Measurements from ENCODE around the gene SFRP5. TPM values are rescaled to one million over a fixed set of nuclear protein-coding genes. Genes with fewer than 3 reads are reported as not detected.

The SFRP5 gene
- total and polyA plus RNA-seq, 9 donors: 0.18 to 3.0 (median 0.41) TPM; not detected in 2

DNA sequence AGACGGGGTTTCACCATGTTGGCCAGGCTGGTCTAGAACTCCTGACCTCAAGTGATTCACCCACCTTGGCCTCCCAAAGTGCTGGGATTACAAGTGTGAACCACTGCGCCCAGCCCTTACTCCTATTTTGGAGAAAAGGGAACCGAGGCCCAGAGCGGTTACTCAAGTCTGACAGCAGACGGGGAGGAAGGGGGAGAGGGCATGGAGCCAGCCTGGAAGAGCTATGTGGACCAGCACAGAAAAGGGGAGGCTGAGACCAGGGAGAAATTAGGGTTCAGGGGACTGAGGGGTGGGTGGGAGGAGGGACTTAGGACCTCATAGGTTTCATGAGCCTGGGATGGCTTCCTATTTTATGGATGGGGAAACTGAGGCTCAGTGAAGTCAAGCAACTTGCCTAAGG, 1.5 kb downstream of the SFRP5 start:
- intact Hi-C loops (cut with DNase I): no loop called here
- DNase-seq: no peak
- WGBS, 3 donors: 59 to 65% (median 64%) methylated on average over 5 of the region's 5 CpGs
- Histone ChIP-seq H3K27ac (no peak overlapping the region), H3K27me3 (no peaks in the 10 kb centered on the region), H3K4me3 (no peak overlapping the region), H3K4me1 (ENCODE audit: insufficient read depth) (no peaks in the 10 kb centered on the region), H3K36me3 (no peaks in the 10 kb centered on the region), H3K9me3 (no peaks in the 10 kb centered on the region)
- TF ChIP-seq EP300 (IDR thresholded peaks at IDR 0.05) (no peak), POLR2A (IDR thresholded peaks at IDR 0.05) (no peak)
- TF ChIP-seq, protein P1, sequence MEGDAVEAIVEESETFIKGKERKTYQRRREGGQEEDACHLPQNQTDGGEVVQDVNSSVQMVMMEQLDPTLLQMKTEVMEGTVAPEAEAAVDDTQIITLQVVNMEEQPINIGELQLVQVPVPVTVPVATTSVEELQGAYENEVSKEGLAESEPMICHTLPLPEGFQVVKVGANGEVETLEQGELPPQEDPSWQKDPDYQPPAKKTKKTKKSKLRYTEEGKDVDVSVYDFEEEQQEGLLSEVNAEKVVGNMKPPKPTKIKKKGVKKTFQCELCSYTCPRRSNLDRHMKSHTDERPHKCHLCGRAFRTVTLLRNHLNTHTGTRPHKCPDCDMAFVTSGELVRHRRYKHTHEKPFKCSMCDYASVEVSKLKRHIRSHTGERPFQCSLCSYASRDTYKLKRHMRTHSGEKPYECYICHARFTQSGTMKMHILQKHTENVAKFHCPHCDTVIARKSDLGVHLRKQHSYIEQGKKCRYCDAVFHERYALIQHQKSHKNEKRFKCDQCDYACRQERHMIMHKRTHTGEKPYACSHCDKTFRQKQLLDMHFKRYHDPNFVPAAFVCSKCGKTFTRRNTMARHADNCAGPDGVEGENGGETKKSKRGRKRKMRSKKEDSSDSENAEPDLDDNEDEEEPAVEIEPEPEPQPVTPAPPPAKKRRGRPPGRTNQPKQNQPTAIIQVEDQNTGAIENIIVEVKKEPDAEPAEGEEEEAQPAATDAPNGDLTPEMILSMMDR (IDR thresholded peaks at IDR 0.05): no peak

DNA sequence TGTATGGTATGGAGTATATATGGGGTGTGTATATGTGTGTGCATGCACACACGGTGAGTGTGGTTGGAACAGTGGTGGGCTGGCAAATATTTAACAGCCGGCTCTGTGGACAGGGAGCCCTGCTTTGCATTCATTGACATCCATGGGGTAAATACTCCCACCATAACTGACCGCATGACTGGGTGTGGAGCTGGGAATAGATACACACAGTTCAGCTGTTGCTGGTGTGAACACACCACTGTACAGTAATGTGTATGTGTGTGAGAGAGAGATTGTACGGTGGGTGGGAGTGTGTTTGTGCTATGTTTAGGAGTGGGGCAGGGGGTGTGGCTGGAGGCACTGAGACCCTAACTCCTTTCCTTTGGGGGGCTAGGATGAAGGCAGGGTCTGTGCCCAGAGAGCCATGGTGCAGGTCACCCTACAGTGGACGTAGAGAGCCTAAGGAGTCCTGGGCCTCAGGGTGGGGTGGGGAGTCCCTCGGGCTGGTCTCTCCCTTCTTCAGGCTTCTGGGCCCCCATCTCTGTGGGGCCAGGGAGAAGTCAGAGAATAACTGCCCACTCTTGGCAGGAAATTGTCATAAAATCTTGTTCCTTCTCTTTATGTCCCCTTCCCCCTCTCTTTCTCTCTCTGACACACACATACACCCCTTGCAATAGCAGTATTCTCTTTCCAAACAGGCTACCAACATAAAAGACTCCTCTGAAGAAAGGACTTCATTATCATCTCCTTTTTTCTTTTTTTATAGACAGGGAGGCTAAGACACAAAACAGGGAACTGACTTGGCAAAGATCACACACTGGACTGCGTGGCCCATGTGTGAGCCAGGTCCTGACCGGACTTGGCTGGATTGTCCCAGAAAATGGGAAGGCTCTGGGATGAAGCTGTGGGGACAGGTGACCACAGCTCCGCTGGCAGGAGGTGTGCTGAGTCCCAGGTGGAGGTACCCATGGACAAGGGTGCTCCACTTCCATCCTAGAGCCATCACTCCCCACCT, 3.2 kb downstream of the SFRP5 start:
- Histone ChIP-seq H3K27ac (no peak overlapping the region), H3K9me3 (no peaks in the 10 kb centered on the region), H3K36me3 (no peaks in the 10 kb centered on the region), H3K27me3 (no peaks in the 10 kb centered on the region), H3K4me3 (no peak overlapping the region), H3K4me1 (ENCODE audit: insufficient read depth) (no peaks in the 10 kb centered on the region)
- WGBS, 3 donors: 79 to 87% (median 81%) methylated on average over 9 of the region's 9 CpGs
- DNase-seq: no peak
- TF ChIP-seq EP300 (IDR thresholded peaks at IDR 0.05) (no peak), POLR2A (IDR thresholded peaks at IDR 0.05) (no peak)
- TF ChIP-seq, protein P1 (IDR thresholded peaks at IDR 0.05): no peak
- intact Hi-C loops (cut with DNase I): no loop called here

DNA sequence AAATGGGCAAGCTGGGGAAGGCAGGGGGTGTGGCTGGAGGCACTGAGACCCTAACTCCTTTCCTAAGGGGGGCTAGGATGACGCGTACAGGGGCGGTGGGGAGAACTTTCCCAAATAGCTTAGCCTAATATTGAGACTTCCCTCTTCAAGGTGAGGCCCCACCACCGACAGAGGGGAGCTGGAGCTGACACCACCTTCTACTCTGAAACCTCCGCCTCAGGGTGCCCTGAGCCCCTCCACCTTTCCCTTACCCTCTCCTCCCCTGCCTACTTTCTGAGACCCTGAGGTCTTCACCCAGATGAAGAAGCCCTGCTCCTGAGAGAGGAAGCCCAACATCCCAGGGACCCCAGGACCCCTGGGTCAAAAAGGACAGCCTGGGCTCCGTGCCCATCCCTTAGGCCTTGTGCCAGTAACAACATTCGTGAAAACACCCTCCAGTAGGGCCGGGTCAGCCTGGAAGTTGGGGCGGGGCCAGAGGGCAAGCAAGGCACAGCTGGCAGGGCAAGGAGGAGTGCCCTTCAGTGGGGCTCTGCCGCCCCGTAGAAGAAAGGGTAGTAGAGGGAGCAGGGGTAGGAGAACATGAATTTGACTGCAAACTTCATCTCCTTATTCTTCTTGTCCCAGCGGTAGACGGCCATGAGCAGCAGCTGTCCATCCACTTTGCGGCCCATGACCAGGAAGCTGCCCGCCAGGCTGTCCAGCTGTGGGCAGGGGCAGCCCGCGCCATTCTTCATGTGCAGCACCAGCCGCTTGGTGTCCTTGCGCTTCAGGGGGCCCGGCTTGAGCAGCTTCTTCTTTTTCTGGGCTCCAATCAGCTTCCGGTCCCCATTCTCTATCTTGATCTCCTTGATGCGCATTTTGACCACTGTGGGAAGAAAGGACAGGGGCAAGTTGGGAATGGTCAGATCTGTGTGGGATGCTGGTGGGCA, 4.5 kb downstream of the SFRP5 start:
- no peaks in the 10 kb centered on the region for H3K4me1 ChIP-seq (ENCODE audit: insufficient read depth)
- no peaks in the 10 kb centered on the region for H3K27me3 ChIP-seq
- H3K9me3 ChIP-seq: no peaks in the 10 kb centered on the region
- H3K27ac ChIP-seq: no peak overlapping the region
- TF ChIP-seq, protein P1 (IDR thresholded peaks at IDR 0.05): no peak
- TF ChIP-seq EP300 (IDR thresholded peaks at IDR 0.05): no peak
- TF ChIP-seq POLR2A (IDR thresholded peaks at IDR 0.05): no peak
- no peak overlapping the region for H3K4me3 ChIP-seq
- WGBS, 3 donors: 82 to 87% (median 86%) methylated on average over 22 of the region's 22 CpGs
- no peak for DNase-seq
- intact Hi-C loops (cut with DNase I): no loop called here
- no peaks in the 10 kb centered on the region for H3K36me3 ChIP-seq

DNA sequence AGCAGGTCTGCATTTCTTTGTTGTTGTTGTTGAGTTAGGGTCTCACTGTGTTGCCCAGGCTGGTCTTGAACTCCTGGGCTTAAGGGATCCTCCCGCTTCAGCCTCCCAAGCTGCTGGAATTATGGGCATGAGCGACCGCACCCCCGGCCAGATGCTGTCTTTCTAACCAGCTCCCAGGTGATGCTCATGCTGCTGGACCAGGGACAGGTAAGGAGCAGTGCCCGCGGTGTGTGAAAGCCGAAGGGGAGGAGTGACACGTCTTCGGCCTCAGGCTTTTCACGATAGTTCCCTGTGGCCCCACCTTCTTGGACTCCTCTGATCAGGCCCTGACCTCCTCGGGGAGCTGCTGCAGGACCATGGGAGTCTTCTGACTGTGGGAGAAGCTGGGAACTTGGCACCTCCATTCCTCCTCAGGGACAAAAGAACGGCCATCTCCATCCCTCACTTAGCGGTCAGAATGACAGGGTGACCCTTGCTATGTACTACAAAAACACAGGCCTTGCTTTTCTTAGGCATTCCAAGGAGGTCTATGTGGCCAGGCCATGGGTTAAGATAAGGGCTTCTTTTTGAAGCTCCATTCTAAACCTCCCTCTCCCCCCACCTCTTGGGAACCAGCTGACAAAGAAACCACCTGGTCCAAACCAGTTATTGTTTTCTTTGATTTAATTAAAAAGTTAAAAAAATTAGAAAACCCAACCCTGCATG, 5.5 kb downstream of the SFRP5 start:
- Histone ChIP-seq H3K27me3 (no peaks in the 10 kb centered on the region), H3K4me1 (ENCODE audit: insufficient read depth) (no peaks in the 10 kb centered on the region), H3K4me3 (no peak overlapping the region), H3K27ac (no peak overlapping the region), H3K36me3 (no peaks in the 10 kb centered on the region), H3K9me3 (no peaks in the 10 kb centered on the region)
- intact Hi-C loops (cut with DNase I): no loop called here
- 74 to 88% (median 78%) methylated on average over 13 of the region's 13 CpGs for WGBS, 3 donors
- no peak for DNase-seq
- no peak for TF ChIP-seq EP300 (IDR thresholded peaks at IDR 0.05)
- TF ChIP-seq, protein P1 (IDR thresholded peaks at IDR 0.05): no peak
- no peak for TF ChIP-seq POLR2A (IDR thresholded peaks at IDR 0.05)

All from ovary (tissue), 9 donors.